Left ventricle myocardium superior (tissue), 1 donor: ENCODE data around the gene PARD3B. TPM values are rescaled to one million over a fixed set of nuclear protein-coding genes. Genes with fewer than 3 reads are reported as not detected.

Source experiments
- ATAC-seq: fragments of 200-7000 bp; cut with Tn5 transposase; one replicate; pipeline ENCODE4 v1.9.1; 2020; ENCODE audit warnings: mild to moderate bottlenecking, moderate library complexity
- DNase-seq: peaks from one replicate; pipeline ENCODE4 v3.0.0-alpha.2; 2020
- intact Hi-C: fragments of 100-400 bp; cut with micrococcal nuclease; formaldehyde crosslinking; loops from one replicate; pipeline ENCODE4 v1.11.0; 2022
- total RNA-seq: library from RNA; stranded (reverse); fragmentation: NEBNext Ultra II Directional; extraction: Animal tissue kit (Norgen Biotek cat#: 25700); gene quantifications from one replicate; pipeline ENCODE4 v1.2.1, GENCODE V29; 2021
- donor health status: DM: no; HTN: yes; CAD: no; lungs with severe emphysema.

Gene PARD3B
- total RNA-seq, 1 donor from 2014 or later, result 6.5 TPM

DNA sequence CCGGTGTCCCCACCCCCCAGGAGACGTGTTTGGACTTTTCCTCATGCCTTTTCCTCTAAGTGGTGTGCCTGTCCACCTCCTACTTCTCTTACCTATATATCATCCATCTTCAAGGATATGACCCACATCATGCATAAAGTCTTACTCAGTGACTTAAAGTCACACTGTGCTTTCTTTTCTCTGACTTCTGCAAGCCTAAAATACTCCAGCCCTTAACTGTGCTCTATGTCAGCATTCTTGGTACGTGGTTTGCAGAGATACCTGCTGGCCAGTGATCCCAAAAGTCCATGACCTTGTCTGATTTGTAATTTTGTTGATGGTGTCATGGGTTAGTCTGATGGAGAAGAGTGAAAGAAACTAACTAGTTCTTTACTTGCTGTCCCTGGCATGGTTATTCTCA lies 743.4 kb downstream of the PARD3B start:
- DNase-seq, result no peak
- intact Hi-C loops, result no loop called here
- ATAC-seq, result no peak

DNA sequence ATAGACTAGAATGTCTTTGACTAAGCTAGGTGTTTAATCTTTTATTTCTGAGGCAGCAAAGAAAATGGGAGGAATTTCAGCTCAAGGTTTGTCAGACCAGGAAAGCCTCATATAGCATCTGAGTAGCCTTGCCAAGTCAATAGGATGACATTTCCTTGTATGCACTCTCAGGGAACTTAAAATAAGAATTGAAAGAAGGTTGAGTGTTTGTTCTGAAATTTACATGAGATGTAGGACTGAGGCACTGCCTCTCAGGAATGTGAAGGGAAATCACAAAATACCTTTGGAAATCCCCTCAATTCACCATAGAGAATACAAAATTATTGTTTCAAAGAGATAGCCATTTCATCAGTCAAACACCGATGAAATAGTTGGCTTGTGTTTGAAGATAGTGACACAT lies 745.0 kb downstream of the PARD3B start:
- DNase-seq (no peak), ATAC-seq (no peak)
- intact Hi-C loops, result no loop called here

DNA sequence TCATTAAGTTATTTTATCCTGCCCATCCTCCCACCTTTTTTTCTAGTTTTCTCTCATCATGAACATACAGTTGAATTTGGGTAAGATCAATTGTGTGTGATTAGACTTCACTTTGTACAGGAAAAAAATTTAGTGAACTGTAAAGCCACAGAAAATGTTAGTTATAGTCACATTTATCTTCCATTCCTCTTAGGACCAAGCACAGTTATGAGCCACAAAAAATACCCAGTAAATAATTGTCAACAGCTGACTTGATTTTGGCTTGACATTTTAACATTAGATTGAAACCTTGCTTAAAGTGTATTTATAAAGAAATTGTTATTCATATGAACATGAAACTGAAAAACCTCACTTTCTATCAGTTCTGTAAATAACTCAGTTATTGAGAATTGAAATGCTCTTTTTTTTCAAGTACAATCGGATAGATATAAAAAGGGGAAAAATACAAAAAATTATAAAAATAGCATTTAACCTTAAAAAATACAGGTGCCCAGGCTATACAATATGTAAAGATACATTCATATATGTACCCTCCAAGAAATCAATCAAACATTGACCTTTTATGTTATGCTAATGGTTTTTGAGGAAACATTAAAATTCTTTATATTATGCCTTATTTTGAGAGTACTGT lies 747.5 kb downstream of the PARD3B start:
- ATAC-seq (no peak), DNase-seq (no peak)
- intact Hi-C loops, result no loop called here

DNA sequence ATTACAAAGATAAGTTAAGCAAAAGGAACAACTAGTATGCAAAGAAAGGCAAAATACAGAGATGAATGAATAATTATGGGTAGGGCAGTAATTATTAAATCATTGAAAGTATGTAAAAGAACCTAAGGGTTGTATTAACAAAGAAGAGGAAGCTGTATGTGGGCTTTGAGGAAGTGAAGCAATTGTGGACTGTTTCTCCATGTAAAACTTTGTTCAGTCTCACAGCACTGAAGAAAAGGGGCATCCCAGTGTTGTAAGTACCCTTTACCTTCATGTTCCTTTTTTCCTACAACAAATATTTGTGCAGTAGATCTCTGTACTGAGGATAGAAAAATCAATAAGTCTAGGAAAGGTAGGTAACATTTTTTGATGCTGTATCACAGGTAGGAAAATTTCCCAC lies 748.3 kb downstream of the PARD3B start:
- intact Hi-C loops, result no loop called here
- DNase-seq (no peak), ATAC-seq (no peak)

DNA sequence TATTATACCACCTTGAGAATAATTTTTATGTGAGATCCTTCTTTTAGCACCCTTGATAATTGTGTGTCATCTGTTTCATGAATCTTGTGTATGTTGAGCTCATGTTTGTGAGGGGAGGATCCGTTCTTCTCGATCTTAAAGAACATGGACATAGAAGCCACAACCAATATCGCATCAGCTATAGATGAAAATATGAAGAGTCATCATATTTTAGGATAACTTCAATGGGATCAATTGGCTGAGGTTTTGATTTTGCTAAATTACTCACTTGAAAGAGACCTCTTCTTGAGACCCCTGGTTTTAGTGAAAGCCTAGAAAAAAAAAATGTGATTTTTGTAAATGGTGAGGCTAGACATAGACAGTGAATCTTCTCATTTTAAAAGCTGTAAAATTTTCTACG lies 751.7 kb downstream of the PARD3B start:
- intact Hi-C loops, result no loop called here
- no peak for ATAC-seq

DNA sequence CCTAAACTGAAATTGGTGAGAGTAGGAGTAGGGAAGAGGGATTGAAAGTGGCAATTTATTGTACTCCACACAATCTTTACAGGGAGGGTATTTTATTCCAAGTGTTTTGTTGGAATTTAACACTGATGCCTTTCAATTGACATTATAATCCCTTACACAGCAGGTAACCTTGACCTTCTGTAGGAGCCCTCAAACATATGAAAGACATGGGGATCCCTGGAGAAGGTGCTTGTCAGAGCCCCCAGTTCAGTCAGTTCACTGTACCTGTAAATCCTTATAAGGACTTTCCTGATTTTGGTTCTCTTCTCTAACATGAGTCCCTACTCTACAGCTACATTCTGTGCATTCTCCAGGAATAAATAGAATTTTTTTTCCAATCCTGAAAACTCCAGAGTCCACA lies 752.1 kb downstream of the PARD3B start:
- intact Hi-C loops, result no loop called here
- DNase-seq (no peak), ATAC-seq (no peak)

More for the DNA sequence above, 751.7 kb downstream of the PARD3B start:
- no peak for DNase-seq

DNA sequence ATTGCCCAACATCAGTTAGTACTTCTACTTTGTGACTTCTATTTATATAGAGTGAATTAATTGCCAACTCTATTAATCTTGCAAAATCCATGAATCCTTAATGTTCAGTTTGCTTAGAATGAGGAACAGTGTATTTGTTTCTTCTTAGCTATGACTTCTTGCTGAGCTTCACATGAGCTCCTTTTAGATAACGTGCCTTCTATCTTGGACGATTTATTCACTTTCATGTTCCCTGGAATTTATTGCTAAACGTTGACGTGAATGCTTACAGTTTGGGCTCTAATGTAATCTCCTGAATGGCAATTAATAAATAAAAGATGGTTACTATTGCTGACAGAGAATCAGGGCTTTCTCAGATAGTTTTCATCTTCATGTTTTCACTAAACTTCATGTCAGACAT lies 752.6 kb downstream of the PARD3B start:
- no peak for ATAC-seq
- DNase-seq, result no peak

DNA sequence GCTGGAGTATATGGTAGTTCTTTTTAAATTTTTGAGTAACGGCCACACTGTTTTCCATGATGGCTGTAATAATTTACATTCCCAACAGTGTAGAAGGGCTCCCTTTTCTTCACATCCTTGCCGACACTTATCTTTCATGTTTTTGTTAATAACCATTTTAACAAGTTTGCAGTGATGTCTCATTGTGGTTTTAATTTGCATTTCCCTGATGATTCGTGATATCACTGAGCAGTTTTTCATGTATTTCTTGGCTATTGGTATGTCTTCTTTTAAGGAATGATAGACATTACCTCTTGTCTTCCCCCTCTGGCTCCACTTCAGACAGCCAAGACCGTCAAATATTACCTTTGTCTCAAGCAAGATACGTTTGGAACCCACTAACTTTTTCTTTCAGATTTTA lies 765.9 kb downstream of the PARD3B start:
- no peak for DNase-seq

More for the DNA sequence above, 752.6 kb downstream of the PARD3B start:
- intact Hi-C loops, result no loop called here

DNA sequence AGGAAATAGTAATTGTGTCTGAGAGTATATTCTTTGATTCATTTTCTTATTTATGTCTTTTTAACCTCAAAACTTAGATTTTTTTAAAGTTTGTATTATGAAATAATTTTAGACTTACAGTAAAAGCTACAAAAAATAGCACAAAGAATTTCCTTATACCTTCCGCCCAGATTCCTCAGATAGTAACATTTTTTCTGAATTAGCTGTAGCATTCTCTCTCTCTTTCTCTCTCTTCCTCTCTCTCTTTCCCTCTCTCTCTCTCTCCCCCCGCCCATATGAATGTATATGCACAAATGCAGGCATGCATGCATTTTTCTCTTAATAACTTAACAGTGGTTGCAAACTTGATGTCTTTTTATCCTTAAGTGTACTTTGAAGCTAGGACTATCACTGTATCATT lies 776.0 kb downstream of the PARD3B start:
- ATAC-seq (no peak), DNase-seq (no peak)
- intact Hi-C loops, result no loop called here

More for the DNA sequence above, 765.9 kb downstream of the PARD3B start:
- no peak for ATAC-seq
- intact Hi-C loops, result no loop called here

DNA sequence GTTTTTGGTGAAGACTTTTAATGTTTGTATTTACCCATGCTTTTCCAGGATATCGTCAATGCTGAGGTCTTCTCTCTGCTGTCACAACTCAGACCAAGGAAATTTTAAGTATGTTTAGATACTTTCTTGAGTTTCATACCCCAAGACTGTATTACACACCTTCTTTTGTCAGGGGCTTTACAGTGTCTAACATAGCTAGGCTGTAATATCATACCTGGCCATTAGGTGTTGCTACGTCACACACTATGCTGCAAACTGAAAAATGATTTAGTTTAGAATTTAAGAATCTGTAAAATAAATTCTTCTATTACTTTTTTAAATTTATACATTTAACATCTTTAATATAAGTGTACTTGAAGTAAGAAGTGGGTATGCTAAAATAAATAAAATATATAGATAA lies 778.7 kb downstream of the PARD3B start:
- intact Hi-C loops, result no loop called here
- no peak for DNase-seq
- no peak for ATAC-seq

DNA sequence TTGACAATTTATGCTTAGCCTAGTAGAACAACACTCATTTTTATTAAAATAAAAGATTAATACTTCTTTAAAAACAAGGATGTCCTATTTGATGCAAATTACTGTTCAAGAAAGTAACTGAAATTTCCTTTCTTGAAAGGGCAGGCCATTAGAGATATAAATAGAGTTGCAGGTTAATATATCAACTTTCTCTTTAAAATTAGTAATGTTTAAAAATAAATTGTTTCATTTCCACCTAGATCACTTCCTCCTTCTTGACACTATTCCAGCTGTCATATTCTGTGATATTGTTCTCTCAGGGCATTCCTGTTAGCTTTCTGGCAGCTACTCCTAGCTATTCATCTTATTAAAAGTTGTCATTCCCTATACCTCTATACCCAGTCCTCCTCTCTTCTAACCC lies 779.1 kb downstream of the PARD3B start:
- intact Hi-C loops, result no loop called here
- DNase-seq (no peak), ATAC-seq (no peak)

DNA sequence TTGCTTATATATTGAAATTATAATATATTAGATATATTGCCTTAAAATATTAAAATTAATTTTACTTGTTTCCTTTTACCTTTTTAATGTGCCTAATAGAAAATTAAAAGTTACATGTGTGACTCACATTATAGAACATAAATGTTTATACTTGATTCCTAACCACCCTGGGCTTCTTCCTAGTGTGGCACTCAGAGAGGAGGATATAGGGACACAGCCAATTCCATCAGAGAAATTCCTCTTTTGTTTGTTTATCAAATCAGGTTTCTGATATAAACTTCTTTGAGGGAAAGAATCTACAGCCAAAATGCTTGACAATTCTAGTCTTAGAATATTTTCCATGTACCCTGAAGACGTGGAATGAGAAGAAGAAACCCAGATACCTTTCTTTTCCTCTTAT lies 788.1 kb downstream of the PARD3B start:
- DNase-seq (no peak), ATAC-seq (no peak)
- intact Hi-C loops, result no loop called here

DNA sequence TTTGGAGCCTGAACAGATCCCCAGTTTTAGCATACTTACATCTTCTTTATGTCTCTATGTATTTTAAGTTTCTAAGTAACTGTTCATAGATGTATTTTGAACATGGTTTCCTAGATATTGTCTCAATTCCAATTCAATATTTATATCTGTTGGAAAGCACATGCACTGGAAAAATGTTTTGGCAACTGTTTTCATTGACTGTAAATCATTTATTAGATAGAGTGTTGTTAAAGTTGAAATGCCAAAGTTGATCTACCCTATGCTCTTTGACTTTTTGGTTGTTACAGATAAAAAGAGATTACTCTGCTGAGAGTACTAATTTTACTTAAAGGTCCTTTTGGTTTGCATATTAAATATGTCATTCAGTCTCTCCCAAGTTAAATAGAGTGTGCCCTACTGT lies 792.0 kb downstream of the PARD3B start:
- intact Hi-C loops, result no loop called here
- no peak for ATAC-seq
- DNase-seq, result no peak

DNA sequence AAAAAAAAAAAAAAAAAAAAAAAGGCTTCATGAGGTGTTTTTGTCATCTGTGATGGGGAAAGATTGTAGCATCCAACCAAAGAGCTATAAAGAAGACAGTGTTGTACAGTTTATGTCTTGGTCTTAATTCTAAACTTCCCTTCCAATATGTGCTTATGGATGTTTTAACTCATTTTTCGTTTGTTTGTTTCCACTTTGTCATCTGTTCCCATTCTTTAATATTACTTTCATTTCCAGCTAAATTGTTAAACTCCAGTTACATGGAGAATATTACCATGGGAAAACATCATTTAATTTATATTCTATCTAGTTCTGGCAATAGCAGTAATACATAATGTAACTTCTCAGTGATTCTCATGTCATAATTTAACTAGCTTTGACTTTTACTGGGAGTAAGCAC lies 792.9 kb downstream of the PARD3B start:
- no peak for ATAC-seq
- no peak for DNase-seq
- intact Hi-C loops, result no loop called here

DNA sequence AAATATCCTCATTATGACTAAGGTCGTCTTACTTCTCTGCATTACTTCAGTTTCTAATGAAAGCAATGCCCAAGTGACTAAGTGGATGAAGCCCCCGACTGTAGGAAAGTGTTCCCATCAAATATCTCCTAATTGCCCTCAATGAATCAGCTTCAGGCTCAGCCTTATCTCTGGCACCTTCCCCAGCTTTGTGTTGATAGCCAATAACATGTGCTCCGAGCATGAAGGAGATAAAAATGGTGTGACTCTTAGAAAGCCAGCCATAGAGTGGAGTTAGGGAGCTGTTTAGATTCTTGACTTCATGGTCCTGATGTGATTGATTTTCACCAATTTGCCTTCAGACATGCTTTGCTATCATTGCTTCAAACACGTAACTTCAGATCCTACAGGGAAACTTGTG lies 797.8 kb downstream of the PARD3B start:
- ATAC-seq, result no peak
- no peak for DNase-seq
- intact Hi-C loops, result no loop called here

DNA sequence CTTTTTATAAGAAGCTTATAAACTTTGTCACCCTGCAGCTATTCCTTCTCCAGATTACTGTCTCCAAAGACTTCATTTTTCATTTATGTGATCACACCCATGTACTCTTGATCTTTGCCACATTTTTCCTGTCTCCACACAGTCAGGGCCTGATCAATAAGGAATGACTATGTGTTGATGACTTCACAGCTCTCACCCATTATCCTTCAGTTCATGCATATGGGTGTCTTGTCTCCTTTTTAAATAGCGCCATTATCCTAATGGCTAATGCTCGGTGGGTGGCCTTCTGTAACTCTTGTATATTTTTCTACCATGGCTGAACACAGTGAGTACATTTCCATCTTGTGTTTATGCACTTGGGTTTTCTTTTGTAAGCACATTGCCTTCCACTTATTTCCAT lies 801.4 kb downstream of the PARD3B start:
- intact Hi-C loops, result no loop called here
- ATAC-seq (no peak), DNase-seq (no peak)

DNA sequence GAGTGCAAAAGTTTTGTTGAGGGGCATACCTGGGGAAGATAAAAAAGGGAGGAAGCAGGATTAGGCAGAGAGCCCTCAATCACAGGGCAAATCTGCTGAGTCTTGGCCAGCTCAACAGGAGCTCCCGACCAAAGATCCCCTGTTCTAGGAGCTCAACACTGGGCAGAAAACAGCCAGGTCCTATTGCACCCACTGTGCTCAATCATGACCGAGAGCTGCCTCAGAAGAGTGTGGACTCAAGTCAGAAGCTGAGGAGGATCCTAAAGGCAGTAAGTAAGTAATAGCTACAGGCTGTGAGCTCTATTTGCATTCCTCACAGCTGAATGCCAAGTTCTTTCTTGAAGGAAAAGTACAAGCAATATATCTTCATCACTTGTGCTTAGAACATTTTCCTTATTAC lies 802.6 kb downstream of the PARD3B start:
- DNase-seq (no peak), ATAC-seq (no peak)
- intact Hi-C loops, result no loop called here

DNA sequence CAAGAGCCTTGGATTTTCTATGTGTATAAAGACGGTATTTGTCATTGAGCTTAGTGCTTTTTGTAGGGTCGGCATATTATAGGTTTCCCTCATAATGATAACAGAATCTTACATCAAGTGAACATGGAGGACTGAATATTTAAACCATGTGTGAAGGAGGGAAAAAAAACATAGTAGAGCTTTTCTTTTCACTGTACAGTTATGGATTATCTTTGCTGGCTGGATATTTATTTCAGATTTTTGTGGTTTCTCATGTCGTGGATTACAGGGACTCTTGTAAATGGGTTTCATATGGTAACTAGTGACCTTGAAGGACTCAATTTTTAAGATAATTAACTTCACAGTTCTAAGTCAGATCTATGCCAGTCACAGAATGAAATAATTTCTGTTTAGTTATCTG lies 806.8 kb downstream of the PARD3B start:
- ATAC-seq (no peak), DNase-seq (no peak)
- intact Hi-C loops, result no loop called here

DNA sequence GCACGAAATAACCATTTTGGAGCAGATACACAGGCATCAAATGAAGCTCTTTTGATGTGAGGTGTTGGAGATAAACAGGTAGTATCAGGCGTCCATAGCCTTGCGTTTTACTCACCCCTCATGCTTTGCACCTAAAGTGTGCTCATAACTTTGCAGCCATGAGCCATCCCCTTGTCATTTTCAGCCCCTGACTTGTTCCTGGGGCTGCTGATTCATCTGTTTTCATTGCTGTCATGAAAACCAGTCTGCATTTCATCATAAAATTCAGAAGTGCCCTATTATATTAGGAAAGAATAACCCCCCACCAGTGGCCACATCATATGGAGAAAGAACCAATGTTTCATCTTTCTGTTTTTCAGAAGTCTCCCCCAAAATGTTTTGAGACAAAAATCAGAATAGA lies 807.3 kb downstream of the PARD3B start:
- ATAC-seq (no peak), DNase-seq (no peak)
- intact Hi-C loops, result no loop called here

DNA sequence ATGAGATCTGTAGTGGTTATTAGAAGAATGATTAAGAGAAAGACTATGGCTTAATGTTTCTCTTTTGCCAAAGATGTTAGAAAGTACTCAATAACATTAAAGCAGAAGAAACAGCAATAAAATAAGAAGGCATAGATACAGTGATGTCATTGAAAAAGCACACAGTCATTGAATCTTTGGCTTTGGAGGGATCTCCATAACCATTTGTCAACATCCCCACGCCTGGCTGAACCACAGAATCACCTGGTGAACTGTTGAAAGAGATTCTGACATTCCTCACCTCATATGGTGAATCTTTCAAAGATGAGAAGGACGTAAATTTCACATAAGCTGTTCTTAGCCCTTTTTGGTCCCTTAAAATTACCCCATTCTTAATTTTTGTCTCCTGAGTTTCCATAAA lies 812.5 kb downstream of the PARD3B start:
- intact Hi-C loops, result no loop called here
- ATAC-seq (no peak), DNase-seq (no peak)

DNA sequence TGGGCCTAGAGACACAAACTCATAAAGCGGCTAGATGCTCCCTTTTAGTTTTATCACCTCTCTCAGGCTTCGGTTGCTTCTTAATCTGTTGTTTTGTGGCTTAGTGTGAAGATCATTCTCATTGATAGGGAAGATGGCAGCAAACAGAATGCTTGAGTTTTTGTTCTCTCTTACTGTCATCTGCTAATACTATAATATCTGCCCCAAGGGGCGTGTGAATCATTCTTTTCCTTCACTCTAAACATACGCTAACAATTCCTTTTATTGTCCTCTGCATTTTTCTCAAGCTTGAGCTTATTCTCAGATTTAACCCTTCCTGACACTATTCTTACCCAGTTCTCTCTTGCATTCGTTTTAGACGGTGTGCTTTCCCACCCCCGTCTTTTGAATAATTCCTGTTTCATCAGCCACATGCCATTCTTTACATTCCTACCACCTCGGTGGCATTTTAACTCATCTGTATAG lies 813.1 kb downstream of the PARD3B start:
- intact Hi-C loops, result no loop called here
- no peak for DNase-seq
- no peak for ATAC-seq

DNA sequence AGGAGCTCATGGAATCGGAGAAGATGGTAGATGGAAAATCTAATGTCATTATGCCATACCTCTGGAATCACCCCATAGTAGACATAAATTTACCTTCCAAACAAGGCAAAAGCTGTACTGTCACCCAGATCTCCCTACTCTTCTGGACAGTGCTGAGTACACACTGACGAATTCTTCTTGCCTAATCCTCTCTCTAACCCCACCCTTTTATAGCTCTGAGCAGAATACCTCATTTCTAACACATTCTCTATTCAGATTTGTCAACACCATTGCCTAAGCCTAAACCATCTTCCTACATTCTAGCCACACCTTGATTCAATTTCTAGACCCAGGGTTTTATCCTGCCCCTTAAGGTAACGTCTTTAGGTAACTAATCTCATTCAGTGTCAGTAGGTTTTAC lies 816.0 kb downstream of the PARD3B start:
- DNase-seq (no peak), ATAC-seq (no peak)
- intact Hi-C loops, result no loop called here
